ENCODE results near the gene CRYBG1. TPM values are rescaled to one million over a fixed set of nuclear protein-coding genes. Genes with fewer than 3 reads are reported as not detected.

CRYBG1 gene
- total and polyA plus RNA-seq, 4 experiments from 2014 or later = 20.5 to 47.1 (median 38.5) TPM

- Histone ChIP-seq H3K27ac (ENCODE audit: low read depth, low read length) (no peak overlapping the region), H3K4me3 (ENCODE audit: low read length in 2 of 2) (no peak overlapping the region), H3K4me1 (ENCODE audit: insufficient read depth, low read length) (no peaks in the 10 kb centered on the region), H3K36me3 (ENCODE audit: insufficient read depth, low read length) (no peaks in the 10 kb centered on the region), H3K9me3 (ENCODE audit: control insufficient read depth in 1 of 2, low read length in 2 of 2) (no peaks in the 10 kb centered on the region), H3K27me3 (ENCODE audit: insufficient read depth, low read length) (no peaks in the 10 kb centered on the region)
- Mint-ChIP-seq H3K27me3 (no peaks in the 10 kb centered on the region), H3K36me3 (no peaks in the 10 kb centered on the region), H3K27ac (peak overlapping the region in 1 of 7 donors; percentile 23), H3K9me3 (no peaks in the 10 kb centered on the region), H3K4me3 (no peak overlapping the region), H3K4me1 (peaks cover 0 to 9% (median 2%) of the 10 kb centered on the region in 4 donors)
- no peak for DNase-seq
- ChIA-PET CTCF (ENCODE audit: partially characterized antibody) (interaction anchor here (1.1 to 1.7 kb wide), 2 partner anchors 16 to 89 kb away, joined by 3 to 6 read pairs; no protein-coding TSS in a partner anchor), POLR2A (ENCODE audit: partially characterized antibody) (no interaction called here)
- intact Hi-C loops (cut with micrococcal nuclease) = no loop called here
Measured at GRCh38 chr6:106477146-106477545, 116.6 kb downstream of the CRYBG1 start.

- intact Hi-C loops (cut with micrococcal nuclease) = no loop called here
- ChIA-PET CTCF (ENCODE audit: partially characterized antibody) (interaction anchor here (1.7 kb wide), 1 partner anchor 88 kb away, joined by 6 read pairs; no protein-coding TSS in a partner anchor), POLR2A (ENCODE audit: partially characterized antibody) (no interaction called here)
- no peaks in the 10 kb centered on the region for H3K9me3 Mint-ChIP-seq
- H3K4me3 ChIP-seq (ENCODE audit: low read length in 2 of 2) = no peak overlapping the region
- peak in 1 of 5 donors; percentile 2 for DNase-seq
- H3K27ac Mint-ChIP-seq = no peak overlapping the region
- H3K36me3 ChIP-seq (ENCODE audit: insufficient read depth, low read length) = no peaks in the 10 kb centered on the region
- no peaks in the 10 kb centered on the region for H3K27me3 ChIP-seq (ENCODE audit: insufficient read depth, low read length)
- peaks cover 0 to 9% (median 2%) of the 10 kb centered on the region in 4 donors for H3K4me1 Mint-ChIP-seq
- H3K9me3 ChIP-seq (ENCODE audit: control insufficient read depth in 1 of 2, low read length in 2 of 2) = no peaks in the 10 kb centered on the region
- no peaks in the 10 kb centered on the region for H3K27me3 Mint-ChIP-seq
- H3K27ac ChIP-seq (ENCODE audit: low read depth, low read length) = no peak overlapping the region
- H3K4me1 ChIP-seq (ENCODE audit: insufficient read depth, low read length) = no peaks in the 10 kb centered on the region
- no peak overlapping the region for H3K4me3 Mint-ChIP-seq
- H3K36me3 Mint-ChIP-seq = no peaks in the 10 kb centered on the region
Measured at GRCh38 chr6:106477790-106478189, 117.3 kb downstream of the CRYBG1 start.

GRCh38 chr6:106486236-106486635 lies 125.7 kb downstream of the CRYBG1 start:
- H3K4me1 Mint-ChIP-seq = no peaks in the 10 kb centered on the region
- H3K27ac Mint-ChIP-seq = no peak overlapping the region
- DNase-seq = no peak
- intact Hi-C loops (cut with micrococcal nuclease) = no loop called here
- Histone ChIP-seq H3K36me3 (ENCODE audit: insufficient read depth, low read length) (no peaks in the 10 kb centered on the region), H3K4me1 (ENCODE audit: insufficient read depth, low read length) (no peaks in the 10 kb centered on the region), H3K9me3 (ENCODE audit: control insufficient read depth in 1 of 2, low read length in 2 of 2) (no peaks in the 10 kb centered on the region), H3K4me3 (ENCODE audit: low read length in 2 of 2) (no peak overlapping the region), H3K27ac (ENCODE audit: low read depth, low read length) (no peak overlapping the region), H3K27me3 (ENCODE audit: insufficient read depth, low read length) (no peaks in the 10 kb centered on the region)
- POLR2A ChIA-PET (ENCODE audit: partially characterized antibody) = no interaction called here
- no peak overlapping the region for H3K4me3 Mint-ChIP-seq
- peaks cover 0 to 1% of the 10 kb centered on the region in 2 donors for H3K27me3 Mint-ChIP-seq
- CTCF ChIA-PET (ENCODE audit: partially characterized antibody) = interaction anchor here (1.7 kb wide), 1 partner anchor 12 kb away, joined by 5 read pairs; no protein-coding TSS in a partner anchor
- H3K9me3 Mint-ChIP-seq = no peaks in the 10 kb centered on the region
- H3K36me3 Mint-ChIP-seq = no peaks in the 10 kb centered on the region

GRCh38 chr6:106488494-106489370 lies 128.2 kb downstream of the CRYBG1 start:
- ChIA-PET CTCF (ENCODE audit: partially characterized antibody) (no interaction called here), POLR2A (ENCODE audit: partially characterized antibody) (no interaction called here)
- no peak overlapping the region for H3K4me3 Mint-ChIP-seq
- H3K27ac Mint-ChIP-seq = no peak overlapping the region
- H3K4me1 Mint-ChIP-seq = no peaks in the 10 kb centered on the region
- H3K4me3 ChIP-seq (ENCODE audit: low read length in 2 of 2) = no peak overlapping the region
- H3K9me3 ChIP-seq (ENCODE audit: control insufficient read depth in 1 of 2, low read length in 2 of 2) = no peaks in the 10 kb centered on the region
- H3K27ac ChIP-seq (ENCODE audit: low read depth, low read length) = no peak overlapping the region
- DNase-seq = no peak
- peaks cover 1 to 3% of the 10 kb centered on the region in 2 donors for H3K27me3 Mint-ChIP-seq
- H3K9me3 Mint-ChIP-seq = no peaks in the 10 kb centered on the region
- H3K36me3 Mint-ChIP-seq = no peaks in the 10 kb centered on the region
- intact Hi-C loops (cut with micrococcal nuclease) = no loop called here
- H3K4me1 ChIP-seq (ENCODE audit: insufficient read depth, low read length) = no peaks in the 10 kb centered on the region
- H3K27me3 ChIP-seq (ENCODE audit: insufficient read depth, low read length) = no peaks in the 10 kb centered on the region
- H3K36me3 ChIP-seq (ENCODE audit: insufficient read depth, low read length) = no peaks in the 10 kb centered on the region

GRCh38 chr6:106490030-106490429 lies 129.5 kb downstream of the CRYBG1 start:
- Mint-ChIP-seq H3K27ac (no peak overlapping the region), H3K4me1 (peaks cover 0 to 3% (median under 1%) of the 10 kb centered on the region in 4 donors), H3K27me3 (peaks cover 1 to 5% of the 10 kb centered on the region in 2 donors), H3K36me3 (no peaks in the 10 kb centered on the region), H3K9me3 (no peaks in the 10 kb centered on the region), H3K4me3 (no peak overlapping the region)
- Histone ChIP-seq H3K36me3 (ENCODE audit: insufficient read depth, low read length) (no peaks in the 10 kb centered on the region), H3K27ac (ENCODE audit: low read depth, low read length) (no peak overlapping the region), H3K4me1 (ENCODE audit: insufficient read depth, low read length) (no peaks in the 10 kb centered on the region), H3K9me3 (ENCODE audit: control insufficient read depth in 1 of 2, low read length in 2 of 2) (no peaks in the 10 kb centered on the region), H3K4me3 (ENCODE audit: low read length in 2 of 2) (no peak overlapping the region), H3K27me3 (ENCODE audit: insufficient read depth, low read length) (no peaks in the 10 kb centered on the region)
- ChIA-PET CTCF (ENCODE audit: partially characterized antibody) (interaction anchor here (2.0 kb wide), 1 partner anchor 76 kb away, joined by 6 read pairs; no protein-coding TSS in a partner anchor), POLR2A (ENCODE audit: partially characterized antibody) (no interaction called here)
- no peak for DNase-seq
- intact Hi-C loops (cut with micrococcal nuclease) = no loop called here

- Mint-ChIP-seq H3K9me3 (no peaks in the 10 kb centered on the region), H3K4me1 (peaks cover 0 to 3% (median under 1%) of the 10 kb centered on the region in 4 donors)
- POLR2A ChIA-PET (ENCODE audit: partially characterized antibody) = no interaction called here
Measured at GRCh38 chr6:106490436-106490835, 129.9 kb downstream of the CRYBG1 start.

GRCh38 chr6:106490974-106491373 lies 130.5 kb downstream of the CRYBG1 start:
- no peak for DNase-seq
- H3K4me3 ChIP-seq (ENCODE audit: low read length in 2 of 2) = no peak overlapping the region
- H3K4me3 Mint-ChIP-seq = no peak overlapping the region
- no peaks in the 10 kb centered on the region for H3K36me3 Mint-ChIP-seq
- no peaks in the 10 kb centered on the region for H3K9me3 Mint-ChIP-seq
- peaks cover 1 to 6% of the 10 kb centered on the region in 2 donors for H3K27me3 Mint-ChIP-seq
- peaks cover 0 to 3% (median under 1%) of the 10 kb centered on the region in 4 donors for H3K4me1 Mint-ChIP-seq
- intact Hi-C loops (cut with micrococcal nuclease) = no loop called here
- no peaks in the 10 kb centered on the region for H3K4me1 ChIP-seq (ENCODE audit: insufficient read depth, low read length)
- no peak overlapping the region for H3K27ac Mint-ChIP-seq
- POLR2A ChIA-PET (ENCODE audit: partially characterized antibody) = no interaction called here
- H3K9me3 ChIP-seq (ENCODE audit: control insufficient read depth in 1 of 2, low read length in 2 of 2) = no peaks in the 10 kb centered on the region
- no peaks in the 10 kb centered on the region for H3K27me3 ChIP-seq (ENCODE audit: insufficient read depth, low read length)
- no peaks in the 10 kb centered on the region for H3K36me3 ChIP-seq (ENCODE audit: insufficient read depth, low read length)
- CTCF ChIA-PET (ENCODE audit: partially characterized antibody) = interaction anchor here (1.5 to 2.0 kb wide), 2 partner anchors 71 to 75 kb away, joined by 3 to 6 read pairs; no protein-coding TSS in a partner anchor
- no peak overlapping the region for H3K27ac ChIP-seq (ENCODE audit: low read depth, low read length)

More at GRCh38 chr6:106490436-106490835, 129.9 kb downstream of the CRYBG1 start:
- Histone ChIP-seq H3K9me3 (ENCODE audit: control insufficient read depth in 1 of 2, low read length in 2 of 2) (no peaks in the 10 kb centered on the region), H3K4me3 (ENCODE audit: low read length in 2 of 2) (no peak overlapping the region), H3K4me1 (ENCODE audit: insufficient read depth, low read length) (no peaks in the 10 kb centered on the region), H3K27me3 (ENCODE audit: insufficient read depth, low read length) (no peaks in the 10 kb centered on the region), H3K36me3 (ENCODE audit: insufficient read depth, low read length) (no peaks in the 10 kb centered on the region), H3K27ac (ENCODE audit: low read depth, low read length) (no peak overlapping the region)
- DNase-seq = no peak
- intact Hi-C loops (cut with micrococcal nuclease) = no loop called here
- CTCF ChIA-PET (ENCODE audit: partially characterized antibody) = interaction anchor here (2.0 kb wide), 1 partner anchor 76 kb away, joined by 6 read pairs; no protein-coding TSS in a partner anchor
- Mint-ChIP-seq H3K36me3 (no peaks in the 10 kb centered on the region), H3K27me3 (peaks cover 1 to 6% of the 10 kb centered on the region in 2 donors), H3K4me3 (no peak overlapping the region), H3K27ac (no peak overlapping the region)

Data from CD4-positive, alpha-beta memory T cell (primary cell).